ENCODE results near the gene ZNF43.
"Not testable (repeated sequence)": the region's sequence is repeated elsewhere in the genome, so short reads cannot be mapped to it uniquely, and the experiment has no call there.

GRCh38 chr19:21755555-21755954 is 80.4 kb downstream of the ZNF43 start:
- TF ChIP-seq CTCF, POLR2A (IDR thresholded peaks at IDR 0.05): not testable (repeated sequence)
